ENCODE data around the gene VCL.

DNA sequence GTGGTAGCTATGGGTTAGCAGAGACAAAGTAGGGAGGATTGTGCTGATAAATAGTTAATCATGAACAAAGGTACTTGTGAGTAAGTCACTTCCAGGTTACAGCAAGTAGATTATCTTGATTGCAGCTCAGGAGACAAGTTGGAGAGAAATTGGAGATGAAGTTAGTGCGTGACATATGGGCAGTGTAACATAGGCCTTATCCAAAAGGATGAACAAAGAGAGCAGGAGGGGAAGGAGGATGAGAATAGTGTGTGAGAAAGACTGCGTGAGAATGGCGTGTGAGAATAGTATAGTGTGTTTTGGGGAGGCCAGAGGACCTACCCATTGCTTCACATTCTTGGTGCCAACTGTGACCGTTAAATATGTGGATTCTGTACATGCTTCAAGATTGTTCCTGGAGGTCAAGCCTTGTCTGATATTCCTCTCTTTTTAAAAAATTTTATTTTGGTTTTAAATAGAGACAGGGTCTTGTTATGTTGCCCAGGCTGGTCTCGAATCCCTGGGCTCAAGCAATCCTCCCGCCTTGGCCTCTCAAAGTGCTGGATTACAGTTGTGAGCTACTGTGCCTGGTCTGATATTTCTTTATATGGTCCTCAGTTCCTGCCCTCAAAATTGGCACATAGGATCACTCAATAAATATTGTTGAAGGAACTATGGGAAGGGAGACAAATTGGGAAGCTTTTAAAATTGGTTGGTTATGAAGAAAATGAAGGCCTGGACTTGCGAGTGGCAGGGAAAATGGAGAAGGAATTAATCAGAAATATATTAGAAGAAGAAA is 3.2 kb downstream of the VCL start:
- TF ChIP-seq POLR2AphosphoS5 (IDR thresholded peaks at IDR 0.05; ENCODE audit: borderline replicate concordance, low read depth, low read length) (no peak), EZH2 (IDR thresholded peaks at IDR 0.05) (no peak)

Measured in SK-N-MC (cell line).